BLaER1 (cell line): ENCODE measurements around the gene PLPP4.

Source experiments
- H3K27ac ChIP-seq: shearing (Covaris generic); formaldehyde crosslinking; 2 replicates; pipeline ENCODE4 v1.8.1; 2022
- H3K27me3 ChIP-seq: shearing (Covaris generic); formaldehyde crosslinking; 2 replicates; pipeline ENCODE4 v1.8.1; 2022
- H3K36me3 ChIP-seq: shearing (Covaris generic); formaldehyde crosslinking; 2 replicates; pipeline ENCODE4 v1.8.1; 2022
- H3K4me1 ChIP-seq: shearing (Covaris generic); formaldehyde crosslinking; 2 replicates; pipeline ENCODE4 v1.8.1; 2022
- H3K4me2 ChIP-seq: shearing (Covaris generic); formaldehyde crosslinking; 2 replicates; pipeline ENCODE4 v1.8.1; 2022
- H3K4me3 ChIP-seq: shearing (Covaris generic); formaldehyde crosslinking; 2 replicates; pipeline ENCODE4 v1.8.1; 2022
- H3K9ac ChIP-seq: shearing (Covaris generic); formaldehyde crosslinking; 2 replicates; pipeline ENCODE4 v1.8.1; 2022
- H3K9me3 ChIP-seq: shearing (Covaris generic); formaldehyde crosslinking; 2 replicates; pipeline ENCODE4 v1.8.1; 2022
- H4K20me1 ChIP-seq: shearing (Covaris generic); formaldehyde crosslinking; 2 replicates; pipeline ENCODE4 v1.8.1; 2022
- Cebpa-rat ChIP-seq: shearing (Covaris generic); IDR thresholded peaks from 2 replicates; pipeline ENCODE4 v1.8.1; 2022

PLPP4 gene

DNA sequence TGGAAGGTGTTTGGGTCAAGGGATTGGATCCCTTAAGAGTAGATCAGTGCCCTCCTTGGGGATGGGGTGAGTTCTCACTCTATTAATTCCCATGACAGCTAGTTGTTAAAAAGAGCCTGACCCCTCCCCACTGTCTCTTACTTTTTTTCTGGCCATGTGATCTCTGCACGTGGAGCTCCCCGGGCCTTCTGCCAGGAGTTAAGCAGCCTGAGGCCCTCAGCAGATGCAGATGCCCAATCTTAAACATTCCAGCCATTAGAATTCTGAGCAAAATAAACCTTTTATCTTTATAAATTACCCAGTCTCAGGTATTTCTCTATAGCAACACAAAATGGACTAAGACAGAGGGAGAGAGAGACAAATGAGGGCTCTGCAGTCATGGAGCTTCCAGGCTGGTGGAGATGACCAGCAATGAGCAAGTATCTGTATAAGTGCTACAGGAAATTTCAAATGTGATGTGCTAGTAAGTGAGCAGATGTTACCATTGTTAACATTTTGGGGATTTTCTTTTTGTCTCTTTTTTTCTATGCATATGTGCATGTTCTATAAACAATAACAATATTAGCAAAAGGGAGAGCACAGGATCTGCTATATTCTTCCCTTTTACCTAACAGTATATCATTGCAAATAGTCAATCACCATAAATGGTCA lies 26.7 kb downstream of the PLPP4 start:
- no peaks in the 10 kb centered on the region for H4K20me1 ChIP-seq
- no peaks in the 10 kb centered on the region; the same call in 1 of the 2 replicates for H3K9me3 ChIP-seq
- H3K27me3 ChIP-seq = no peaks in the 10 kb centered on the region
- TF ChIP-seq Cebpa-rat = no peak
- H3K4me3 ChIP-seq = no peak overlapping the region
- no peaks in the 10 kb centered on the region for H3K36me3 ChIP-seq
- no peak overlapping the region for H3K27ac ChIP-seq
- no peaks in the 10 kb centered on the region for H3K4me1 ChIP-seq
- no peak overlapping the region for H3K9ac ChIP-seq
- H3K4me2 ChIP-seq = no peak overlapping the region

GRCh38 chr10:120485946-120486345 lies 28.9 kb downstream of the PLPP4 start:
- Histone ChIP-seq H3K4me1 (no peaks in the 10 kb centered on the region), H4K20me1 (no peaks in the 10 kb centered on the region), H3K27me3 (no peaks in the 10 kb centered on the region), H3K27ac (no peak overlapping the region), H3K4me2 (no peak overlapping the region), H3K9me3 (no peaks in the 10 kb centered on the region; the same call in 1 of the 2 replicates), H3K4me3 (no peak overlapping the region), H3K36me3 (no peaks in the 10 kb centered on the region), H3K9ac (no peak overlapping the region)
- TF ChIP-seq Cebpa-rat = no peak

GRCh38 chr10:120486671-120487205 lies 29.7 kb downstream of the PLPP4 start:
- Histone ChIP-seq H3K36me3 (no peaks in the 10 kb centered on the region), H3K4me2 (no peak overlapping the region), H3K9ac (no peak overlapping the region), H3K4me1 (no peaks in the 10 kb centered on the region), H4K20me1 (no peaks in the 10 kb centered on the region), H3K4me3 (no peak overlapping the region), H3K9me3 (no peaks in the 10 kb centered on the region; the same call in 1 of the 2 replicates), H3K27me3 (no peaks in the 10 kb centered on the region), H3K27ac (no peak overlapping the region)
- no peak for TF ChIP-seq Cebpa-rat

GRCh38 chr10:120490288-120490687 lies 33.3 kb downstream of the PLPP4 start:
- no peak overlapping the region for H3K27ac ChIP-seq
- H3K9me3 ChIP-seq = no peaks in the 10 kb centered on the region
- H3K9ac ChIP-seq = no peak overlapping the region
- TF ChIP-seq Cebpa-rat = no peak
- no peak overlapping the region for H3K4me3 ChIP-seq
- H4K20me1 ChIP-seq = no peaks in the 10 kb centered on the region
- H3K4me1 ChIP-seq = peaks cover 7% of the 10 kb centered on the region; the same call in 1 of the 2 replicates
- H3K4me2 ChIP-seq = no peak overlapping the region
- no peaks in the 10 kb centered on the region for H3K27me3 ChIP-seq
- H3K36me3 ChIP-seq = no peaks in the 10 kb centered on the region

DNA sequence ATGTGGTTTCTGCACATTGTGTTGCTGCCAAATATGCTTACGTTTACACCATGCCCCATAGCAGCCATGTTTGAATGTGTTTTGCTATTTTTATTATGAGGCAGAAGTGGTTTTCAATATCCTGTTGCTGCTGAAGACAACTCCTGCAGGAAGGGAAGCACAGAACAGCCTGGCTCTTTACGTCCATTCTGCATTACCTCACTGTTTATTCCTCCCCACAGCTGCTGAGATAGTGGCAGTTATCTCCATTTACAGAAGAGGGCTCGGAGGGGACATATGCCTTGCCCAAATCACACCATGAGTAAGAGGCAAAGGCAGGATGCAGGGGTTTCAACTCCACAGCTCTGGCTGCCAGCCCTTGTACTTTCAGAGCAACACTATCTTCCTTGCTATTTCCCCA lies 35.3 kb downstream of the PLPP4 start:
- no peaks in the 10 kb centered on the region for H3K9me3 ChIP-seq
- H3K36me3 ChIP-seq = no peaks in the 10 kb centered on the region
- H4K20me1 ChIP-seq = no peaks in the 10 kb centered on the region
- H3K4me1 ChIP-seq = peaks cover 7% of the 10 kb centered on the region; the same call in 1 of the 2 replicates
- no peak overlapping the region for H3K9ac ChIP-seq
- H3K27me3 ChIP-seq = no peaks in the 10 kb centered on the region
- H3K27ac ChIP-seq = no peak overlapping the region
- no peak overlapping the region for H3K4me3 ChIP-seq
- TF ChIP-seq Cebpa-rat = no peak
- peak overlapping the region; percentile 10 for H3K4me2 ChIP-seq

DNA sequence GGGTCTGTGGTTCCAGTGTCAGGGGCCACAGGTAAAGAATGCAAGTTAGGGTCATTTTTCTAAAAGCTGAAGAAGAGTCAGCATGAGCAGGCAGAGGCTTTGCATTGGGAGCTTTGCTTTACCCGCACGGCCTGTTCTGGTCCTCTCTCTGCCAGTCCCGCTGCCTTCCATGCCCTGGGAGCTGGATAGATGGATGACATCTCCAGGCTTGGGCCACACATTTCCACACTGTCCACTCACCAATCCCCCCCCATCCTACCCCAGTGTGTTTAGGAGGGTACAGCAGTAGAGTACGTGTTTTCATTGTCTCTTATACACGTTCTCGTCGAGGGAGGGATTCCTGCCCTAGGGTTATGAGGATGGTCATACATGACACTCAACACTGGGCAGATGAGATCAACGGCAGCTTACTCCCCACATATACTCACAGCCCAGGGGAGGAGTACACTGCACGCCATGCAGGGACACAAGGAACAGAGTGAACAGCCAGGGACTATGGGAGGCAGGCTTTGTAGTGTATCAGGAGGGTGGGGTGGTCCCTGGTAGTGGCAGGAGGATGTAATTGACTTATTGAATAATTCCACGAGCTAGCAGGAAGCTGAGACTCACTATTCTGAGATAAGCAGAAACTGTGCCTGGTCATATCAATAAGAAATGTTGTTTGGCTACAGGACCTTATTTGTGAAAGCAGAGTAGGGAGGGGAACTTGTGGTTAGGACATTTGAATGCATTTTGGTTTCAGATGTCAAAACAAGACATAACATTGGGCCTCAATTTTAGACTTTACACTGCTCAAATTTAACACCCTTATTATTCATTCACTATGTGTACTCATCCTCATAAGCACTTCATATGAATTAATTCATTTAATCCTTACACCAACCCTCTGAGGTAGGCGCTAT lies 36.6 kb downstream of the PLPP4 start:
- Histone ChIP-seq H3K9me3 (no peaks in the 10 kb centered on the region), H4K20me1 (no peaks in the 10 kb centered on the region), H3K4me3 (no peak overlapping the region), H3K27me3 (no peaks in the 10 kb centered on the region), H3K9ac (no peak overlapping the region), H3K36me3 (no peaks in the 10 kb centered on the region), H3K27ac (no peak overlapping the region), H3K4me1 (peaks cover 7% of the 10 kb centered on the region; the same call in 1 of the 2 replicates), H3K4me2 (no peak overlapping the region)
- no peak for TF ChIP-seq Cebpa-rat

DNA sequence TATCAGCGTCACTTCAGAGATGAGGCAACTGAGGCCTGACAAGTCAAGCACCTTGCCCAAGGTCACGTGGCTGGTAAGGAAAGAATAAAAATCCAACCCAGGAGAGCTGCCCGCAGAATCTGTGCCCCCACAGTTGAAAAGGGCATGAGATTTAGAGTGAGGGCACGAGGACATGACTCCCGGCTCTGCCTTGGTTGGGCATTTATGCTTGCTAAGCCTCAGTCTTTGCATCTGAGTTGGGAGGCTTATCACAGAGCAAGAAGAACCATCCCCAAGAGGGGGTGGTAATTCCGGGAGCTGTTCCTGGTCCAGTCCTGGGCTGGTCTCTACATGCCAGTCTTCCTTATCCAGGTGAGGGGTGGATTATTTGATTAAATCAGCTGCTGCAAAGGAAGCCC lies 37.3 kb downstream of the PLPP4 start:
- Histone ChIP-seq H3K9me3 (no peaks in the 10 kb centered on the region), H3K36me3 (no peaks in the 10 kb centered on the region), H3K27ac (no peak overlapping the region), H3K4me3 (no peak overlapping the region), H3K4me2 (no peak overlapping the region), H3K4me1 (peaks cover 7% of the 10 kb centered on the region; the same call in 1 of the 2 replicates), H3K9ac (no peak overlapping the region), H4K20me1 (no peaks in the 10 kb centered on the region; the same call in 1 of the 2 replicates), H3K27me3 (no peaks in the 10 kb centered on the region)
- TF ChIP-seq Cebpa-rat = no peak

GRCh38 chr10:120495226-120496009 lies 38.4 kb downstream of the PLPP4 start:
- Histone ChIP-seq H3K4me2 (no peak overlapping the region), H3K36me3 (no peaks in the 10 kb centered on the region), H3K4me3 (no peak overlapping the region), H3K4me1 (peaks cover 7% of the 10 kb centered on the region; the same call in 1 of the 2 replicates), H3K27me3 (no peaks in the 10 kb centered on the region), H3K9ac (no peak overlapping the region), H3K27ac (no peak overlapping the region), H3K9me3 (no peaks in the 10 kb centered on the region), H4K20me1 (no peaks in the 10 kb centered on the region; the same call in 1 of the 2 replicates)
- TF ChIP-seq Cebpa-rat = no peak

GRCh38 chr10:120499883-120500282 lies 42.9 kb downstream of the PLPP4 start:
- no peaks in the 10 kb centered on the region for H3K36me3 ChIP-seq
- no peak overlapping the region for H3K9ac ChIP-seq
- H3K9me3 ChIP-seq = no peaks in the 10 kb centered on the region
- H3K27me3 ChIP-seq = no peaks in the 10 kb centered on the region
- no peaks in the 10 kb centered on the region; the same call in 1 of the 2 replicates for H4K20me1 ChIP-seq
- TF ChIP-seq Cebpa-rat = no peak
- H3K27ac ChIP-seq = no peak overlapping the region
- H3K4me1 ChIP-seq = peaks cover 8% of the 10 kb centered on the region; the same call in 1 of the 2 replicates
- H3K4me2 ChIP-seq = no peak overlapping the region
- H3K4me3 ChIP-seq = no peak overlapping the region
